Uterus (tissue), 2 donors: ENCODE results near the gene WNK1.

Experiments used
- POLR2A ChIP-seq, 2 donors: fragments of 450-650 bp; IDR thresholded peaks; one replicate each; pipeline ENCODE4 v1.6.1; 2016; ENCODE audit warnings: antibody characterized with exemption in 2 of 2, mild to moderate bottlenecking in 1 of 2, moderate library complexity in 1 of 2
- TF ChIP-seq, protein P1 (sequence below), 4 experiments: fragments of 200-600 bp in 2 of 4; fragments of 450-650 bp in 2 of 4; sonication (generic) in 2 of 4; IDR thresholded peaks; one replicate each; pipeline ENCODE4 v1.5.1; 2016 to 2019; ENCODE audit warnings: antibody characterized with exemption in 4 of 4, mild to moderate bottlenecking in 2 of 4, moderate library complexity in 1 of 4

DNA sequence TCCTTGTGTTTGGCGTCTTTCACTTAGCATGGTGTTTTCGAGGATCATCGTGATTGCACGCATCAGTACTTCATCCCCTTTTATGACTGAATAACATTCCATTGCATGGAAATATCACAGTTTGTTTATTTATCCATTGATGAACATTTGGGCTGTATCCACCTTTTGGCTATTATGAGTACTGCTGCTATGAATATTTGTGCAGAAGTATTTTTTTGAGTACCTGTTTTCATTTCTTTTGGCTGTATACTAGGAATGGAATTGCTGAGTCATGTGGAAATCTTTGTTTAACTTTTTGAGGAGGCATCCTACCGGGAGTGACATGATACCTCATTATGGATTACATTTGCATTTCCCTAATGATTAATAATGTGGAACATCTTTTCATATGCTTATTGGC, 66.4 kb downstream of the WNK1 start:
- TF ChIP-seq POLR2A (IDR thresholded peaks at IDR 0.05) = no peak
- TF ChIP-seq, protein P1, sequence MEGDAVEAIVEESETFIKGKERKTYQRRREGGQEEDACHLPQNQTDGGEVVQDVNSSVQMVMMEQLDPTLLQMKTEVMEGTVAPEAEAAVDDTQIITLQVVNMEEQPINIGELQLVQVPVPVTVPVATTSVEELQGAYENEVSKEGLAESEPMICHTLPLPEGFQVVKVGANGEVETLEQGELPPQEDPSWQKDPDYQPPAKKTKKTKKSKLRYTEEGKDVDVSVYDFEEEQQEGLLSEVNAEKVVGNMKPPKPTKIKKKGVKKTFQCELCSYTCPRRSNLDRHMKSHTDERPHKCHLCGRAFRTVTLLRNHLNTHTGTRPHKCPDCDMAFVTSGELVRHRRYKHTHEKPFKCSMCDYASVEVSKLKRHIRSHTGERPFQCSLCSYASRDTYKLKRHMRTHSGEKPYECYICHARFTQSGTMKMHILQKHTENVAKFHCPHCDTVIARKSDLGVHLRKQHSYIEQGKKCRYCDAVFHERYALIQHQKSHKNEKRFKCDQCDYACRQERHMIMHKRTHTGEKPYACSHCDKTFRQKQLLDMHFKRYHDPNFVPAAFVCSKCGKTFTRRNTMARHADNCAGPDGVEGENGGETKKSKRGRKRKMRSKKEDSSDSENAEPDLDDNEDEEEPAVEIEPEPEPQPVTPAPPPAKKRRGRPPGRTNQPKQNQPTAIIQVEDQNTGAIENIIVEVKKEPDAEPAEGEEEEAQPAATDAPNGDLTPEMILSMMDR (IDR thresholded peaks at IDR 0.05) = no peak
